ENCODE data around the gene SEMA4D. TPM values are rescaled to one million over a fixed set of nuclear protein-coding genes. Genes with fewer than 3 reads are reported as not detected.

The SEMA4D gene
- total and polyA plus RNA-seq, 7 donors = 1.4 to 35.1 (median 4.6) TPM

DNA sequence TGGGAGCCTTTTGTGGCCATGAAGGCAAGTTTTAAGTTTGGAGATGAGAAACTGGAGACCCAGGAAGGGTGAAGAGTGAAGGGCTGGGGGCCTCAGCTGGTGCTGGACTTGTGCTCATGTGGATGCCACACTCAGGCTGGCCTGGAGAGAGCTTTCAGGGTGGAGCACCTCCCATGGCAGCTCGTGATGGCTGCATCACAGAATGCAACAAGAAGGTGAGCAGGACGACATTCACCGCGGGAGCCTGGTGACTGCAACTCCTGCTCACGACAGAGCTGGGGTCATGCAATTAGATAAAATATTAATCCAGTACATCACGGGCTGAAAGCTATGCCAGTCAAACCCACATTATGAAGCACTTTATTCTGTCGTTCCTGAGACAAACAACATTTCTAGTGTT is 59.7 kb downstream of the SEMA4D start:
- Histone ChIP-seq H3K4me3 (no peak overlapping the region), H3K9me3 (no peaks in the 10 kb centered on the region), H3K4me1 (no peaks in the 10 kb centered on the region), H3K36me3 (no peaks in the 10 kb centered on the region), H3K27me3 (no peaks in the 10 kb centered on the region), H3K27ac (no peak overlapping the region)
- TF ChIP-seq, protein P1, sequence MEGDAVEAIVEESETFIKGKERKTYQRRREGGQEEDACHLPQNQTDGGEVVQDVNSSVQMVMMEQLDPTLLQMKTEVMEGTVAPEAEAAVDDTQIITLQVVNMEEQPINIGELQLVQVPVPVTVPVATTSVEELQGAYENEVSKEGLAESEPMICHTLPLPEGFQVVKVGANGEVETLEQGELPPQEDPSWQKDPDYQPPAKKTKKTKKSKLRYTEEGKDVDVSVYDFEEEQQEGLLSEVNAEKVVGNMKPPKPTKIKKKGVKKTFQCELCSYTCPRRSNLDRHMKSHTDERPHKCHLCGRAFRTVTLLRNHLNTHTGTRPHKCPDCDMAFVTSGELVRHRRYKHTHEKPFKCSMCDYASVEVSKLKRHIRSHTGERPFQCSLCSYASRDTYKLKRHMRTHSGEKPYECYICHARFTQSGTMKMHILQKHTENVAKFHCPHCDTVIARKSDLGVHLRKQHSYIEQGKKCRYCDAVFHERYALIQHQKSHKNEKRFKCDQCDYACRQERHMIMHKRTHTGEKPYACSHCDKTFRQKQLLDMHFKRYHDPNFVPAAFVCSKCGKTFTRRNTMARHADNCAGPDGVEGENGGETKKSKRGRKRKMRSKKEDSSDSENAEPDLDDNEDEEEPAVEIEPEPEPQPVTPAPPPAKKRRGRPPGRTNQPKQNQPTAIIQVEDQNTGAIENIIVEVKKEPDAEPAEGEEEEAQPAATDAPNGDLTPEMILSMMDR (IDR thresholded peaks at IDR 0.05) = no peak
- no peak for TF ChIP-seq POLR2AphosphoS5 (IDR thresholded peaks at IDR 0.05)
- TF ChIP-seq EP300 (IDR thresholded peaks at IDR 0.05) = no peak
- no peak for TF ChIP-seq POLR2A (IDR thresholded peaks at IDR 0.05)
- no peak for DNase-seq
- 89 to 92% methylated on average over 7 of the region's 7 CpGs for WGBS, 2 donors
- intact Hi-C loops (cut with DNase I) = no loop called here

DNA sequence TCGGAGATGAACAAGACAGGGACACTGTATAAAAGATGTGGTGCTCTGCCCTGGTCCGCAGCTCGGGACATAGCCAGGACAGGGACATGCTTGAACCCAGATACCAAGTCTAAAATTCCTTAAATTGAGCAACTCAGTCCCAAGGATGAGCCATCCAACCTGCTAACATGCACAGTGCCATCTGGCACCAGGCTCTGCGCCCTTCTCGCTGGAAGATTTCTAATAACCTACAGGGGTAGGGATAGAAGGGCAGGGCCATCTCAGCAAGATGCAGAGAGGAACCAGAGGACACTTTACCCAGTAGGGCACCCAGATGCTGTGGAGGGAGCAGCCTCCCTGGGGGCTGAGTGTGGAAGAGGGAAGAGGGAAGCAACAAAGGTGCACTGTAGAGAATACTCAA is 60.1 kb downstream of the SEMA4D start:
- Histone ChIP-seq H3K27ac (no peak overlapping the region), H3K4me1 (no peaks in the 10 kb centered on the region), H3K9me3 (no peaks in the 10 kb centered on the region), H3K4me3 (no peak overlapping the region), H3K27me3 (no peaks in the 10 kb centered on the region), H3K36me3 (no peaks in the 10 kb centered on the region)
- no peak for TF ChIP-seq POLR2AphosphoS5 (IDR thresholded peaks at IDR 0.05)
- TF ChIP-seq EP300 (IDR thresholded peaks at IDR 0.05) = no peak
- TF ChIP-seq POLR2A (IDR thresholded peaks at IDR 0.05) = no peak
- TF ChIP-seq, protein P1 (IDR thresholded peaks at IDR 0.05) = no peak
- intact Hi-C loops (cut with DNase I) = no loop called here
- WGBS, 2 donors = 56 to 78% methylated on average over 5 of the region's 5 CpGs
- DNase-seq = no peak

DNA sequence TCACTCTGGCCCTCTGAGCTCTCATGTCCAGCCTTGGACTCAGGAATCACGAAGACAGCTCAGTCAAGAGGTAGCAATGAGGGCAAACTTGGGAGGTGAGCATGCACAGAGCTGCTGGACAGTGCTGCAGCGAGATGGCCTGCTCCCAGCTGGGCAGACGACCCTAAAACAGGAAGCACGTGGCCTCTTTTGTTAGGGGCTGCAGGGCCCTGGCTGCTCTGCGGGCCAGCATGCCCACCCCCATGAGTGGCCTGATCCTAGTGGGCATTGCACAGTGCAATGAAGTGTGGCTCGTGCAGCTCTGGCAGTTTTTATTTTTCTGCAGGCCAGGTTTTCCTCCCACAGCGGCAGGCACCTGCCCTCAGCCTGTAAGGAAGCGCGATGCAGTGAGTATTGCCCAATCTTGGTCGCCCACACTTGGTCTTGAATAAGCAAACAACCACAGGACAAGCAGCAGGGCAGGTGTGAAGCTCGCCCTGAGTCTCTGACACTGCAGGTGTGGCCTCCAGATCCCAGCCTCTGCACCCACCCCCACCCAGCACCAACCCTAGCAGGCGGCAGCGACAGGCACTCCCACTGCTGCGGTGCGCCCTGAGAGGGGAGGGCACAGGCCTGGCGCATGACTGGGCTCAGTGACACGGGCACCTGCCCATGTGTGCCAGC is 60.8 kb downstream of the SEMA4D start:
- no peaks in the 10 kb centered on the region for H3K27me3 ChIP-seq
- H3K4me1 ChIP-seq = peaks cover 0 to 1% (median 0%) of the 10 kb centered on the region in 4 donors
- no peak for TF ChIP-seq POLR2AphosphoS5 (IDR thresholded peaks at IDR 0.05)
- TF ChIP-seq EP300 (IDR thresholded peaks at IDR 0.05) = no peak
- TF ChIP-seq, protein P1 (IDR thresholded peaks at IDR 0.05) = no peak
- TF ChIP-seq POLR2A (IDR thresholded peaks at IDR 0.05) = no peak
- no peak overlapping the region for H3K27ac ChIP-seq
- 14 to 38% methylated on average over 17 of the region's 17 CpGs for WGBS, 2 donors
- H3K36me3 ChIP-seq = no peaks in the 10 kb centered on the region
- H3K4me3 ChIP-seq = no peak overlapping the region
- intact Hi-C loops (cut with DNase I) = no loop called here
- H3K9me3 ChIP-seq = no peaks in the 10 kb centered on the region
- DNase-seq = no peak

DNA sequence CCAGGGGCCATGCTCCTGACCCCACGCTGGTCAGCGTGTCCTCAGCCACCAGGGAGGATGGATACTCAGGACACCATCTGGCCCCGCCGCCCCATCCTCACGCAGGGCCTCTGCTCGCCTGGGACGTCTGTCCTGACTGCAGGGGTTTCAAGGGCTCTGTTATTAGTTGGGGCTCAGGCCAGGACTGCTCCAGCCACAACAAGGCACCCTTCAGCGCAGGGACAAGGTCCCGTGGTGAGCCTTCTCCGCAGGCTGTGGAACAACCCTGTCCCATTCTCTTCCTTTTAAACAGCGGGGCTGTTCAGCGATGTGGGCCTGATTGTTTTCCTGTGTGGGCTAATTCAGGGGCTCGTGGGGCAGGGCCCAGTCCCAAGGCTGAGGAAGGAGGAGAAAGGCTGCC is 61.6 kb downstream of the SEMA4D start:
- no peak for DNase-seq
- WGBS, 2 donors = 80 to 82% methylated on average over 13 of the region's 13 CpGs
- TF ChIP-seq, protein P1 (IDR thresholded peaks at IDR 0.05) = no peak
- TF ChIP-seq POLR2A (IDR thresholded peaks at IDR 0.05) = no peak
- no peak for TF ChIP-seq POLR2AphosphoS5 (IDR thresholded peaks at IDR 0.05)
- no peak for TF ChIP-seq EP300 (IDR thresholded peaks at IDR 0.05)
- Histone ChIP-seq H3K9me3 (no peaks in the 10 kb centered on the region), H3K27ac (no peak overlapping the region), H3K4me1 (peaks cover 0 to 4% (median 0%) of the 10 kb centered on the region in 4 donors), H3K36me3 (no peaks in the 10 kb centered on the region), H3K4me3 (no peak overlapping the region), H3K27me3 (no peaks in the 10 kb centered on the region)
- intact Hi-C loops (cut with DNase I) = no loop called here
